Measurements from ENCODE around the gene IL11RA.

DNA sequence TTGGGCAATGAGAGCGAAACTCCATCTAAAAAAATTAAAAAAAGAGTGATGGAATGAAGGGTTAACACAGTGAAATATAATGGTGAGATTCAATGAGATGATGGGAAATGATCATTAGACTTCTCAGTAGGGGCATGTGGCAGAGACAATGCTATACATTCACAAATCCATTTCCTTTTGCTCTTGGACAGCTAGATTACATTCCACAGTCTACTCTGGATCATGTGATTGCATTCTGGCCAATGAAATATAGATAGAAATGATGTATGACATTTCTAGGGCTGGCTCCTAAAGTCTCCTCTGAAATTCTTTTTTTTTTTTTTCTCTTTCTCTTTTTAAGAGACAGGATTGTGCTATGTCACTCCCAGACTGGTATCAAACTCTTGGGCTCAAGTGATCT lies 9.3 kb upstream of the IL11RA start:
- TF ChIP-seq EZH2 (IDR thresholded peaks at IDR 0.05; ENCODE audit: insufficient read depth, poor library complexity, severe bottlenecking) (no peak), EZH2phosphoT487 (IDR thresholded peaks at IDR 0.05; ENCODE audit: insufficient read depth, low read depth) (no peak)
